ENCODE data around the gene CDK14.

Gene CDK14

GRCh38 chr7:90834771-90835170 is 238.7 kb downstream of the CDK14 start:
- Histone ChIP-seq H3K9me2 (ENCODE audit: low read depth, low read length) (no peaks in the 10 kb centered on the region), H3F3A (ENCODE audit: insufficient read depth, low read length) (no peaks in the 10 kb centered on the region), H3K27me3 (ENCODE audit: insufficient read depth, low read length) (no peaks in the 10 kb centered on the region), H3K4me1 (ENCODE audit: insufficient read depth, low read length, severe bottlenecking) (no peaks in the 10 kb centered on the region), H3K36me3 (ENCODE audit: insufficient read depth, low read length) (peaks cover 47% of the 10 kb centered on the region), H3K4me3 (ENCODE audit: low read depth, low read length, poor library complexity, severe bottlenecking) (no peak overlapping the region), H3K9ac (ENCODE audit: low read length) (no peak overlapping the region), H3K27ac (ENCODE audit: low read depth, low read length, poor library complexity, severe bottlenecking) (no peak overlapping the region), H3K9me3 (ENCODE audit: low read length) (peaks cover 7% of the 10 kb centered on the region; the same call in 1 of the 2 replicates), H4K20me1 (ENCODE audit: insufficient read depth, low read length) (no peaks in the 10 kb centered on the region), H3K4me2 (ENCODE audit: low read length) (no peak overlapping the region), H2AFZ (ENCODE audit: low read length) (no peak overlapping the region), H3K79me2 (ENCODE audit: insufficient read depth, low read length) (peaks cover 16% of the 10 kb centered on the region)
- TF ChIP-seq CTCF (IDR thresholded peaks at IDR 0.05; ENCODE audit: low read length) (no peak), EZH2 (IDR thresholded peaks at IDR 0.05; ENCODE audit: borderline replicate concordance, low read length) (no peak)

GRCh38 chr7:90835861-90836260 is 239.7 kb downstream of the CDK14 start:
- H3K4me3 ChIP-seq (ENCODE audit: low read depth, low read length, poor library complexity, severe bottlenecking) = no peak overlapping the region
- H3K36me3 ChIP-seq (ENCODE audit: insufficient read depth, low read length) = peaks cover 39% of the 10 kb centered on the region
- H3K27me3 ChIP-seq (ENCODE audit: insufficient read depth, low read length) = no peaks in the 10 kb centered on the region
- no peak overlapping the region for H3K4me2 ChIP-seq (ENCODE audit: low read length)
- H3K9me2 ChIP-seq (ENCODE audit: low read depth, low read length) = no peaks in the 10 kb centered on the region
- no peaks in the 10 kb centered on the region for H3F3A ChIP-seq (ENCODE audit: insufficient read depth, low read length)
- no peak overlapping the region for H3K9ac ChIP-seq (ENCODE audit: low read length)
- H3K9me3 ChIP-seq (ENCODE audit: low read length) = peaks cover 3% of the 10 kb centered on the region; the same call in 1 of the 2 replicates
- H4K20me1 ChIP-seq (ENCODE audit: insufficient read depth, low read length) = no peaks in the 10 kb centered on the region
- H3K79me2 ChIP-seq (ENCODE audit: insufficient read depth, low read length) = peaks cover 16% of the 10 kb centered on the region
- peaks cover 5% of the 10 kb centered on the region for H3K4me1 ChIP-seq (ENCODE audit: insufficient read depth, low read length, severe bottlenecking)
- H3K27ac ChIP-seq (ENCODE audit: low read depth, low read length, poor library complexity, severe bottlenecking) = no peak overlapping the region
- H2AFZ ChIP-seq (ENCODE audit: low read length) = no peak overlapping the region
- TF ChIP-seq EZH2 (IDR thresholded peaks at IDR 0.05; ENCODE audit: borderline replicate concordance, low read length) (no peak), CTCF (IDR thresholded peaks at IDR 0.05; ENCODE audit: low read length) (no peak)

GRCh38 chr7:90836937-90837336 is 240.8 kb downstream of the CDK14 start:
- H3K27ac ChIP-seq (ENCODE audit: low read depth, low read length, poor library complexity, severe bottlenecking) = no peak overlapping the region
- TF ChIP-seq CTCF (IDR thresholded peaks at IDR 0.05; ENCODE audit: low read length) = no peak
- no peak for TF ChIP-seq EZH2 (IDR thresholded peaks at IDR 0.05; ENCODE audit: borderline replicate concordance, low read length)
- H3K9ac ChIP-seq (ENCODE audit: low read length) = no peak overlapping the region
- peaks cover 28% of the 10 kb centered on the region for H3K36me3 ChIP-seq (ENCODE audit: insufficient read depth, low read length)
- H2AFZ ChIP-seq (ENCODE audit: low read length) = no peak overlapping the region
- H3K4me2 ChIP-seq (ENCODE audit: low read length) = no peak overlapping the region
- H3F3A ChIP-seq (ENCODE audit: insufficient read depth, low read length) = no peaks in the 10 kb centered on the region
- no peaks in the 10 kb centered on the region for H4K20me1 ChIP-seq (ENCODE audit: insufficient read depth, low read length)
- no peaks in the 10 kb centered on the region for H3K9me2 ChIP-seq (ENCODE audit: low read depth, low read length)
- peaks cover 15% of the 10 kb centered on the region for H3K4me1 ChIP-seq (ENCODE audit: insufficient read depth, low read length, severe bottlenecking)
- peaks cover 16% of the 10 kb centered on the region for H3K79me2 ChIP-seq (ENCODE audit: insufficient read depth, low read length)
- H3K9me3 ChIP-seq (ENCODE audit: low read length) = peaks cover 3% of the 10 kb centered on the region; the same call in 1 of the 2 replicates
- H3K27me3 ChIP-seq (ENCODE audit: insufficient read depth, low read length) = no peaks in the 10 kb centered on the region
- no peak overlapping the region for H3K4me3 ChIP-seq (ENCODE audit: low read depth, low read length, poor library complexity, severe bottlenecking)
